ENCODE results near the gene ARVCF.

Gene ARVCF

GRCh38 chr22:19933341-19934241 lies 83.0 kb downstream of the ARVCF start:
- ChIA-PET POLR2A (no interaction called here), CTCF (interaction anchor here (0.5 to 2.3 kb wide), 3 partner anchors 32 to 216 kb away, joined by 3 to 7 read pairs (median 4); no protein-coding TSS in a partner anchor)
- no peaks in the 10 kb centered on the region for H3K9me3 ChIP-seq (ENCODE audit: control insufficient read depth, insufficient read depth, low read depth, low read length)
- H3K27ac ChIP-seq (ENCODE audit: extremely low read depth, low read depth, low read length) = no peak overlapping the region
- TF ChIP-seq ZNF366 (tag by site-specific recombination; conservative IDR thresholded peaks at IDR 0.05) = no peak
- no peak for TF ChIP-seq SP7 (tag by site-specific recombination; IDR thresholded peaks at IDR 0.05)
- TF ChIP-seq ZNF768 (tag by site-specific recombination; IDR thresholded peaks at IDR 0.05) = no peak
- TF ChIP-seq ZBTB6 (tag by site-specific recombination; IDR thresholded peaks at IDR 0.05) = no peak
- no peak for TF ChIP-seq ZNF560 (tag by site-specific recombination; IDR thresholded peaks at IDR 0.05; ENCODE audit: borderline replicate concordance)
- TF ChIP-seq, protein P1, sequence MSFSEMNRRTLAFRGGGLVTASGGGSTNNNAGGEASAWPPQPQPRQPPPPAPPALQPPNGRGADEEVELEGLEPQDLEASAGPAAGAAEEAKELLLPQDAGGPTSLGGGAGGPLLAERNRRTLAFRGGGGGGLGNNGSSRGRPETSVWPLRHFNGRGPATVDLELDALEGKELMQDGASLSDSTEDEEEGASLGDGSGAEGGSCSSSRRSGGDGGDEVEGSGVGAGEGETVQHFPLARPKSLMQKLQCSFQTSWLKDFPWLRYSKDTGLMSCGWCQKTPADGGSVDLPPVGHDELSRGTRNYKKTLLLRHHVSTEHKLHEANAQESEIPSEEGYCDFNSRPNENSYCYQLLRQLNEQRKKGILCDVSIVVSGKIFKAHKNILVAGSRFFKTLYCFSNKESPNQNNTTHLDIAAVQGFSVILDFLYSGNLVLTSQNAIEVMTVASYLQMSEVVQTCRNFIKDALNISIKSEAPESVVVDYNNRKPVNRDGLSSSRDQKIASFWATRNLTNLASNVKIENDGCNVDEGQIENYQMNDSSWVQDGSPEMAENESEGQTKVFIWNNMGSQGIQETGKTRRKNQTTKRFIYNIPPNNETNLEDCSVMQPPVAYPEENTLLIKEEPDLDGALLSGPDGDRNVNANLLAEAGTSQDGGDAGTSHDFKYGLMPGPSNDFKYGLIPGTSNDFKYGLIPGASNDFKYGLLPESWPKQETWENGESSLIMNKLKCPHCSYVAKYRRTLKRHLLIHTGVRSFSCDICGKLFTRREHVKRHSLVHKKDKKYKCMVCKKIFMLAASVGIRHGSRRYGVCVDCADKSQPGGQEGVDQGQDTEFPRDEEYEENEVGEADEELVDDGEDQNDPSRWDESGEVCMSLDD (tag by site-specific recombination; IDR thresholded peaks at IDR 0.05) = no peak
- no peak for TF ChIP-seq ZNF433 (tag by site-specific recombination; IDR thresholded peaks at IDR 0.05; ENCODE audit: low read depth)
- no peak for TF ChIP-seq ZXDB (tag by site-specific recombination; IDR thresholded peaks at IDR 0.05)
- TF ChIP-seq ZNF292 (tag by site-specific recombination; IDR thresholded peaks at IDR 0.05; ENCODE audit: borderline replicate concordance, low read depth) = no peak
- H3K36me3 ChIP-seq (ENCODE audit: control insufficient read depth in 2 of 2, insufficient read depth in 1 of 2, low read length in 2 of 2) = peaks cover 0 to 6% of the 10 kb centered on the region in 2 experiments; a peak in 1 of 3 replicates
- H3K4me3 ChIP-seq (ENCODE audit: low read depth, low read length) = no peak overlapping the region
- no peaks in the 10 kb centered on the region for H3K4me1 ChIP-seq (ENCODE audit: control insufficient read depth, insufficient read depth, low read length)

GRCh38 chr22:19932367-19933206 lies 84.0 kb downstream of the ARVCF start:
- no peak overlapping the region for H3K27ac ChIP-seq (ENCODE audit: extremely low read depth, low read depth, low read length)
- no peaks in the 10 kb centered on the region for H3K9me3 ChIP-seq (ENCODE audit: control insufficient read depth, insufficient read depth, low read depth, low read length)
- no peak overlapping the region for H3K4me3 ChIP-seq (ENCODE audit: low read depth, low read length)
- ChIA-PET CTCF (interaction anchor here (0.7 to 2.3 kb wide), 3 partner anchors 21 to 215 kb away, joined by 3 to 7 read pairs (median 5); no protein-coding TSS in a partner anchor), POLR2A (no interaction called here)
- H3K4me1 ChIP-seq (ENCODE audit: control insufficient read depth, insufficient read depth, low read length) = no peaks in the 10 kb centered on the region
- peaks cover 0 to 6% of the 10 kb centered on the region in 2 experiments; a peak in 1 of 3 replicates for H3K36me3 ChIP-seq (ENCODE audit: control insufficient read depth in 2 of 2, insufficient read depth in 1 of 2, low read length in 2 of 2)
- no peak for TF ChIP-seq ZNF394 (tag by site-specific recombination; IDR thresholded peaks at IDR 0.05; ENCODE audit: borderline replicate concordance)
- TF ChIP-seq ZBTB21 (tag by site-specific recombination; IDR thresholded peaks at IDR 0.05) = no peak
- TF ChIP-seq SP3 (tag by site-specific recombination; IDR thresholded peaks at IDR 0.05) = no peak
- no peak for TF ChIP-seq ZNF2 (tag by site-specific recombination; IDR thresholded peaks at IDR 0.05)
- no peak for TF ChIP-seq BCL6B (tag by site-specific recombination; IDR thresholded peaks at IDR 0.05)
